ENCODE measurements around the gene TUBB2A.
A peak's percentile ranks its signal among the peaks of the same experiment; 100 is the strongest.
"Not testable (repeated sequence)": the region's sequence is repeated elsewhere in the genome, so short reads cannot be mapped to it uniquely, and the experiment has no call there.

Gene TUBB2A

DNA sequence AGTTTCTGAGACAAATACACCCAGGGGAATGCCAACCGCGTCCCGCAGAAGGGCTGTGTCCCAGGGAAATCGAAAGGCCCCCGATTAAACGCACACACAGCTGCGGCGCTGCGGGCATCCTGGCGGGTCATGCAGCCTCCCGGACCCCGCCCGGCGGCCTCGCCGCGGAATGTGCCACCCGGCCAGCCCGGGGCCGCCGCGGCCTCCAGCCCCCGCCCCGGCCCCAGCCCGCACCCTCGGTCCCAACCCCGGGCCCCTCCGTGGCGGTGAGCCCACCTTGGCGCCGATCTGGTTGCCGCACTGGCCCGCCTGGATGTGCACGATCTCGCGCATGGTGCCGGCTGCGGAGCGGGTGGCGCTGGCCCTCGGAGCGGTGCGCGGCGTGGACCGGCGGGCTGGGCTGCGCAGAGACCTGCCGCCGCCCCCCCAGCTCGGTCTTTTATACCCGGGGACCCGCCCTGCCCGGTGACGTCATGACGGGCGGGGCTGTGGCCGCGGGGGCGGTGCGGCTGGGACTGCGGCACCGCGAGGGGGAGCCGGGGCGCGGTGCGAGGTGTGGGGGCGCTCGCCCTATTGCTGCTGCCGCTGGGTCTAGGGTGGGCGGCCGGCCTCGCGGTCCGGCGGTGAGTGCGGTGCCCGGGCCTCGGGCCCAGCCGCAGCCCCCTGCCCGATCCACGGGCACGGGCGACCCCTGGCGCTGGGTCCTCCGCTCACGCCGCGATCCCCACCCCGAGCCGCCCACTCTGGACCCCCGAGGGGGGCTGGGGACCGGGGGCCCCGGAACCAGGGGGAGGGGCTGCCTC, at the start of gene TUBB2A:
Gene TUBB2A, minus strand, starts transcription at position 414 of the 803 bp plus-strand sequence. Its CDS starts 81 bp downstream, at position 333.
- peak; percentile 79 for DNase-seq (ENCODE audit: low spot score)

DNA sequence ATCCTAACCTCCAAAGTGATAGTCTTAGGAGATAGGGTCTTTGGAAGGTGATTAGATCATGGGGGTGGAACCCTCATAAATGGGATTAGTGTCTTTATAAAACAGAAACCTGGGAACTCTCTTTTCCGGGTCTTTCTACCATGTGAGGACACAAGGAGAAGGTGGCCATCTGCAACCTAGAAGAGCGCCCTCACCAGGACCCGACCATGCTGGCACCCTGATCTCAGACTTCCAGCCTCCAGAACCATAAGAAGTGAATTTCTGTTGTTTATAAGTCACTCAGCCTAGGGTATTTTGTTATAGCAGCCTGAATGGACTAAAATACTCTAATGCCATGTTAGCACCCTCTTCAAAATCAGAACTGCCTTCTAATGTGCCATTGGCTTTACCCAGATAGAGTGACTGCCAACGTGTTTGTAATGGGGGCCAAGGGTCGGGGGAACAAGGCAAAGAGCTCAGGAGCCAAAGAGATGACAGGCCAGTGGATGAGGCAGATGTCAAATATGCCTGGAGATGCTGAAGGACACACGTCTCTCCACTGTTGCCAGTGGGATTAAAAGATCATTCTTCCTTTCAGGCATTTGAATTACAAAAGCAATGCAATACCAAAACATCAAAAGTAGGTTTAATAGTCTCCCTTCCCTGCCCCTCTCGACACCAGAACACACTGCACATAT, 49.1 kb upstream of the TUBB2A start:
- no peak for DNase-seq (ENCODE audit: low spot score)

DNA sequence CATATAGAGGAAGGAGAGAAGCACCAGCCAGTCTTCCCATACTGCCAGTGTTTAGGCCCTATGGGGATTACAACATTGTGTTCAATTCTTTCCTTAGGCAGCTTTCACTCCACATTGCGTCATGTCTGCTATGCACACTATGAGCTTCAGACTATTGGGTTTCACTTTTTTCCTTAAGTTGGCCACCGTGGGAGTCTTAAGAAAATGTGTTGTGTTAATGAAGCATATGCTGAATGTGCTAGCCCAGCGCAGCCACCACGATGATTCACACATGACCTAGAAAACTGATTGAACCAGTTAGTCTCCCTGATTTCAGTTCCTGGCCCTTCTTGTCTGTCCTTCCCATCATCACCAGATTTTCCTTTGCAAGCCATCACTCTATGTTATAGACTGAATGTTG, 48.6 kb upstream of the TUBB2A start:
- DNase-seq (ENCODE audit: low spot score) = no peak

DNA sequence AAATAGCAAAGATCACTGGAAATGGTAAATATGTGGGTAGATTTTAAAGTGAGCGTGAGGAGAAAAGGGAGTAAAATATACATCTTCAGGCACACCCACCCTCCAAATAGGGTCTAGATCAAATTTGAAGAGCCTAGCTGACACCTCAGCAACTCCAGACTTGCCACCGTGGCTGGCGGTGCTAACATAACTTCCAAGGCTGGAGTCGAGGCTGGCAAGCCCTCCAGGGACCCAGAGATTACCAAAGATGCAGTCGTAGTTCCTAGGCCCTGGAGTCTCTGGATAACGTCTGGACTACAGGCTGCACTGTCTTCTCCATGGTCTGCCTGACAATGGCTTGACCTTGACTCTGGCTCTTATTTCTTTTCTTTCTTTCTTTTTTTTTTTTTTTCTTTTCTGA, 47.6 kb upstream of the TUBB2A start:
- no peak for DNase-seq (ENCODE audit: low spot score)

DNA sequence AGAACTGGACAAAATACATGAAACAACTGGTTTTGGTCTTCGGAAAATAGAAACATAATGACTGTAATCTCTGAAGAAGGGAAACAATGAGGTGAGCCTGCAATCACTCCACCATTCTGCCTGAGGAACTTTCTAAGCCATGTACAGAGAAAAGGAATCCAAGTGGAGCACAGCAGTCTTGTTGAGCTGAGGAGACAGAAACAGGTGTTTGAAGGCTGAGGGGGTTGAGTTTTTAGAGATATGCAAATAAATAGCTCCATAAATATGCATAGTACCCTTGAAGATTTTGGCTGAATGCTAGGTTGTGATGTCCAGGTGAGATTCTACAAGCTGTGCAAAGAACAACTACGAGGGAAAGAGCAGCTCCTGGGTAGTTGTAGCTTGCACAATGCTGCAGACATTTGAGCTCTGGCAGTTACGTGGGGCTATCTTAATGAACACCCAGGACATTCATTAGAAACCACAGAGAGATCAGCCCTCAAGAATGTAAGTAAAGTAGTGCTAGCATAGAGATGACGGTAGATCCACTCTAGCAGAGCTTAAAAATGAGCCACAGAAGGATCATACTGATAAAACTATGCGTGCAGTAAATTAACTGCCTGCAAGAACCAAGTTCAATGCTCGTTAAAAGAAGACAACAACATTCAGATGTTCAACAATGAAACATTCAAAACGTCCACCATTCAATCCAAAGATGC, 45.8 kb upstream of the TUBB2A start:
- no peak for DNase-seq (ENCODE audit: low spot score)

DNA sequence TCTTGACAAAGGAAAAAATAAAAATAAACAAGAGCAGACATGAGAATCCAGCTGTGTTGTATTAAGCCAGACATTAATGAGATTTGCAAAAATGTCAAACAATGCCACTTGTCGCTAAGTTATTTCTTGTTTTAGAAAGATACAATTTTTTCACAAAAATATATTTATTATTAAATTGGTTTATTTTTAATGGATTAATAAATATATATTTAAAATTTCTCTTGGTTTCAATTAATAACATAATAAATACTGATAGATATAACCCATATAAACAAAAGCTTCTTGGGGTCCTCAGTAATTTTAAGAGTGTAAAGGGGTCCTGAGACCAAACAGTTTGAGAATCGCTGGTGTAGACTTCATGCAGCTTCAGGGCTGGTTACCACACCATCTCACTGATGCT, 44.0 kb upstream of the TUBB2A start:
- no peak for DNase-seq (ENCODE audit: low spot score)

DNA sequence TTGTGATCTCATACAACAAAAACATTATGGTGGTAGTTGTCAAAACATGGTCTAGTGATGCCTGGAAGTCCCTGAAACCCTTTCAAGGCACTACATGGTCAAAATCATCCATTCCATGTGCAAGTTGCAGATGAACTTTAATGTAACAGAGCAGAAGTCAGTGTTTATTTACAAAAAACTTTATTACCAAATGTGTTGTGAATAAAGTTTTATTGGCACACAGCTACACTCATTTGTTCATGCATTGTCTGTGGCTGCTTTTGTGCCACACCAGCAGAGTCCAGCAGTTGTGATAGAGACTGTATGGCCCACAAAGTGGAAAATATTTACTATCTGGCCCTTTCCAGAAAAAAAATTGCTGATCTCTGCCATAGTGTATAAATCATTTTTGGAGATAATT, 43.3 kb upstream of the TUBB2A start:
- DNase-seq (ENCODE audit: low spot score) = no peak

GRCh38 chr6:3199382-3199781, 42.0 kb upstream of the TUBB2A start:
- no peak for DNase-seq (ENCODE audit: low spot score)

DNA sequence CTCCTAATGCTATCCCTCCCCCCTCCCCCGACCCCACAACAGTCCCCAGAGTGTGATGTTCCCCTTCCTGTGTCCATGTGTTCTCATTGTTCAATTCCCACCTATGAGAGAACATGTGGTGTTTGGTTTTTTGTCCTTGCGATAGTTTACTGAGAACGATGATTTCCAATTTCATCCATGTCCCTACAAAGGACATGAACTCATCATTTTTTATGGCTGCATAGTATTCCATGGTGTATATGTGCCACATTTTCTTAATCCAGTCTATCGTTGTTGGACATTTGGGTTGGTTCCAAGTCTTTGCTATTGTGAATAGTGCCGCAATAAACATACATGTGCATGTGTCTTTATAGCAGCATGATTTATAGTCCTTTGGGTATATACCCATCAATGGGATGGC, 40.4 kb upstream of the TUBB2A start:
- DNase-seq (ENCODE audit: low spot score) = not testable (repeated sequence)

GRCh38 chr6:3196770-3197169, 39.4 kb upstream of the TUBB2A start:
- DNase-seq (ENCODE audit: low spot score) = no peak

- peak; percentile 41 for DNase-seq (ENCODE audit: low spot score)
These were observed 38.6 kb upstream of the TUBB2A start for GRCh38 chr6:3195695-3196497.

DNA sequence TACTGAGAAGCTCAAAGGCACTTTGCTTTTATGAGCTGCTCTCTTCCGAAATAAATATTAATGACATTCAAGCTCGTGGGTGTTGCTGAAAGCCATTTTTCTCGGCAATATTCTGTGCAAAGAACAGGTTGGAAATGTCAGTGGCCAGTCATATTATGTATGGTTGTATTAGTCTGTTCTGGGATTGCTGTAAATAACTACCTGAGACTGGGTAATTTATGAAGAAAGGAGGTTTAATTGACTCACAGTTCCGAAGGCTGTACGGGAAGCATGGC, 38.0 kb upstream of the TUBB2A start:
- DNase-seq (ENCODE audit: low spot score) = no peak

GRCh38 chr6:3194535-3195419, 37.4 kb upstream of the TUBB2A start:
- DNase-seq (ENCODE audit: low spot score) = peak; percentile 82

- peak; percentile 40 for DNase-seq (ENCODE audit: low spot score)
These were observed 35.9 kb upstream of the TUBB2A start for GRCh38 chr6:3193102-3193849.

GRCh38 chr6:3190779-3191178, 33.4 kb upstream of the TUBB2A start:
- no peak for DNase-seq (ENCODE audit: low spot score)

DNA sequence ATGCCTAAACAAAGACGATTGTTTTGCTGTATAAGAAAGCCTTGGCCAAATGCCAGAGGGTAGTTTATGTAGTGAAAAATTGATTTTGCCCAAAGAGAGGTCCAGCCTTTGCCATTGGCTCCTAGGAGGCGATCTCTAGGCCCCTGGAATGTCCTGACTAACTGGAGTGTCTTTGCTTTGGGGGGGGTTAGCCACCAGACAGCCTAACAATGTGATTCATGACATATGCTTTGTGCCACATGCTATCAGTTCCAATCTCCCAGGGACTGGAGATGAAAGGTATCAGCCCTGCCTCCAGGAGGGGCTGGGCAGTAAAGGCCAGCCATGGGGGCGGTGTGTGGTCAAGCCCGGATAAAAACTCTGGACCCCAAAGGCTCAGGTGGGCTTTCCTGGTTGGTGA, 32.7 kb upstream of the TUBB2A start:
- no peak for DNase-seq (ENCODE audit: low spot score)

- not testable (repeated sequence) for DNase-seq (ENCODE audit: low spot score)
These were observed 31.8 kb upstream of the TUBB2A start for GRCh38 chr6:3189192-3189591.

GRCh38 chr6:3188262-3188661, 30.9 kb upstream of the TUBB2A start:
- DNase-seq (ENCODE audit: low spot score) = no peak

- no peak for DNase-seq (ENCODE audit: low spot score)
These were observed 29.6 kb upstream of the TUBB2A start for GRCh38 chr6:3186974-3187382.

GRCh38 chr6:3183066-3183465, 25.7 kb upstream of the TUBB2A start:
- DNase-seq (ENCODE audit: low spot score) = no peak

DNA sequence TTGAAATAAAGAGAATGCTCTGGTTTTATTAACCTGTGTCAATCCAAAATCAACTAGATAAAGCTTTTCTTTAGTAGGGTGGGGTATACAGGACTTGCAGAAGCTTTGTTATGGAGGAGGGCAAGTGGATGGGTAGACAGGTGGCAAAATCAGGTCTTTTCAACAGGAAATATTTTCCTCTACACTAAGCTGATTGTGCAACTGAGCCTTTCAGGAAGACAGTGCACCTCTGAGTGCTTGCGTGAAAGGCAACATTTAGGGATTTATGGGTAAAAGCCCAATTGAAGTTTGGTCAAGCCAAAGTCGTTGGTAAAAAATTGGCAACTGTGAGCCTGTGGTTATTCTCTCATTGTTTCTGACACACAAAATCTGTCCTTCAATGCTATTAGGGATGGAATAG, 23.8 kb upstream of the TUBB2A start:
- no peak for DNase-seq (ENCODE audit: low spot score)
